HCT116 (cell line): ENCODE measurements around the gene FBLN7.

Experiments used
- CTCF ChIP-seq, 3 experiments: fragments of 200-600 bp in 1 of 3; sonication (generic) in 1 of 3; IDR thresholded peaks in 2 of 3; conservative IDR thresholded peaks in 1 of 3; 2 replicates each; pipeline ENCODE4 v1.5.1; 2012 to 2017; ENCODE audit warnings: low read depth in 2 of 3, low read length in 2 of 3, antibody characterized with exemption in 1 of 3, borderline replicate concordance in 1 of 3, control low read depth in 1 of 3, mild to moderate bottlenecking in 1 of 3, mixed read lengths in 1 of 3, mixed run types in 1 of 3, moderate library complexity in 1 of 3; ENCODE audit not compliant: insufficient read depth in 1 of 3
- EZH2 ChIP-seq: fragments of 200-600 bp; sonication (generic); IDR thresholded peaks from 2 replicates; pipeline ENCODE4 v1.6.1; 2017; ENCODE audit warnings: antibody characterized with exemption, mixed run types
- EZH2phosphoT487 ChIP-seq: fragments of 200-600 bp; IDR thresholded peaks from 2 replicates; pipeline ENCODE4 v1.6.1; 2018; ENCODE audit warnings: antibody characterized with exemption, borderline replicate concordance
- FOSL1 ChIP-seq: IDR thresholded peaks from 2 replicates; pipeline ENCODE4 v1.6.1; 2012; ENCODE audit warnings: low read depth
- MAX ChIP-seq: IDR thresholded peaks from 2 replicates; pipeline ENCODE4 v1.6.1; 2012
- POLR2A ChIP-seq: IDR thresholded peaks from 2 replicates; pipeline ENCODE4 v1.7.0; 2011; ENCODE audit warnings: borderline replicate concordance; ENCODE audit not compliant: insufficient read depth, insufficient read length; ENCODE audit errors: extremely low read depth
- POLR2AphosphoS5 ChIP-seq: IDR thresholded peaks from 2 replicates; pipeline ENCODE4 v1.6.1; 2011; ENCODE audit warnings: mild to moderate bottlenecking, low read depth, low read length, moderate library complexity
- RAD21 ChIP-seq: IDR thresholded peaks from 2 replicates; pipeline ENCODE4 v1.6.1; 2012; ENCODE audit warnings: low read depth, mild to moderate bottlenecking
- REST ChIP-seq: IDR thresholded peaks from 2 replicates; pipeline ENCODE4 v1.6.1; 2012; ENCODE audit warnings: low read depth
- SP1 ChIP-seq: IDR thresholded peaks from 2 replicates; pipeline ENCODE4 v1.6.1; 2012; ENCODE audit warnings: low read depth
- SRF ChIP-seq: IDR thresholded peaks from 2 replicates; pipeline ENCODE4 v1.6.1; 2012; ENCODE audit warnings: low read depth
- ZFX ChIP-seq: fragments of 450-650 bp; IDR thresholded peaks from 2 replicates; pipeline ENCODE4 v1.6.1; 2017
- ZNF274 ChIP-seq: fragments of 200-500 bp; sonication (Bioruptor generic); IDR thresholded peaks from 2 replicates; pipeline ENCODE4 v1.6.1; 2014; ENCODE audit warnings: mild to moderate bottlenecking, low read depth, low read length, inconsistent platforms
- TF ChIP-seq, protein P1 (sequence below): IDR thresholded peaks from 2 replicates; pipeline ENCODE4 v1.6.1; 2012

GRCh38 chr2:112143150-112143549, 5.0 kb downstream of the FBLN7 start:
- TF ChIP-seq, protein P1, sequence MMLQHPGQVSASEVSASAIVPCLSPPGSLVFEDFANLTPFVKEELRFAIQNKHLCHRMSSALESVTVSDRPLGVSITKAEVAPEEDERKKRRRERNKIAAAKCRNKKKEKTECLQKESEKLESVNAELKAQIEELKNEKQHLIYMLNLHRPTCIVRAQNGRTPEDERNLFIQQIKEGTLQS, result no peak
- TF ChIP-seq ZNF274, result no peak
- no peak for TF ChIP-seq SRF
- no peak for TF ChIP-seq CTCF (IDR thresholded peaks at IDR 0.05 in 2 of 3, conservative IDR thresholded peaks at IDR 0.05 in 1 of 3; ENCODE audit: borderline replicate concordance in 1 of 3, insufficient read depth in 1 of 3, low read depth in 2 of 3, low read length in 2 of 3)
- no peak for TF ChIP-seq POLR2A
- no peak for TF ChIP-seq EZH2
- no peak for TF ChIP-seq POLR2AphosphoS5
- no peak for TF ChIP-seq REST
- TF ChIP-seq MAX, result no peak
- no peak for TF ChIP-seq EZH2phosphoT487
- TF ChIP-seq RAD21, result no peak
- TF ChIP-seq FOSL1, result no peak
- no peak for TF ChIP-seq SP1
- TF ChIP-seq ZFX, result no peak
